K562 (cell line): Measurements from ENCODE around the gene ALG11. TPM values are rescaled to one million over a fixed set of nuclear protein-coding genes. Genes with fewer than 3 reads are reported as not detected.

Experiments
- CBFA2T2 ChIP-seq: fragments of 450-650 bp; conservative IDR thresholded peaks from 2 replicates; pipeline ENCODE4 v1.6.1; 2017; ENCODE audit warnings: mild to moderate bottlenecking
- DNMT1 ChIP-seq: fragments of 450-650 bp; IDR thresholded peaks from 2 replicates; pipeline ENCODE4 v1.6.1; 2016; ENCODE audit warnings: antibody characterized with exemption, mild to moderate bottlenecking
- HNRNPH1 ChIP-seq: fragments of 200-400 bp; formaldehyde crosslinking; optimal IDR thresholded peaks from 2 replicates; pipeline ENCODE3; 2017; ENCODE audit warnings: low read depth, mild to moderate bottlenecking, low read length, moderate library complexity
- MAX ChIP-seq: sonication (generic); formaldehyde crosslinking; IDR thresholded peaks from 2 replicates; pipeline ENCODE4 v1.9.0; 2022; ENCODE audit warnings: mild to moderate bottlenecking, missing genetic modification reagents
- NKRF ChIP-seq: fragments of 450-650 bp; IDR thresholded peaks from 2 replicates; pipeline ENCODE4 v1.6.1; 2016; ENCODE audit warnings: borderline replicate concordance
- RHOXF2B ChIP-seq: fragments of 250-450 bp; sonication (Bioruptor Pico); conservative IDR thresholded peaks from 2 replicates; pipeline ENCODE4 v1.5.1; 2021
- SMARCA4 ChIP-seq: fragments of 450-650 bp; IDR thresholded peaks from 2 replicates; pipeline ENCODE4 v1.6.1; 2016
- SMARCA5 ChIP-seq: fragments of 450-650 bp; IDR thresholded peaks from 2 replicates; pipeline ENCODE4 v1.6.1; 2016
- TBL1XR1 ChIP-seq, 2 experiments: IDR thresholded peaks; 2 replicates each; pipeline ENCODE4 v1.6.1; 2012; ENCODE audit warnings: improper control_type of control experiment in 2 of 2, low read length in 2 of 2, mild to moderate bottlenecking in 1 of 2
- ZBTB17 ChIP-seq: fragments of 450-650 bp; formaldehyde crosslinking; IDR thresholded peaks from 2 replicates; pipeline ENCODE4 v1.4.0; 2020; ENCODE audit warnings: mild to moderate bottlenecking
- ZNF407 ChIP-seq: fragments of 450-650 bp; IDR thresholded peaks from 2 replicates; pipeline ENCODE4 v1.6.1; 2016; ENCODE audit warnings: low read depth
- polyA plus RNA-seq, 8 experiments: library from polyadenylated mRNA; depleted of rRNA in 4 of 8; stranded (reverse) in 5 of 8; unstranded in 3 of 8; fragments of >200 nt; fragmentation: Nextera tagmentation in 2 of 8; fragmentation: Illumina TruSeq in 1 of 8; extraction: Ambion mirVana in 2 of 8; extraction: Trizol in 1 of 8; gene quantifications; 2 replicates each; pipeline versions ENCODE4 v1.2.1 to v1.2.3, GENCODE V29; 2011 to 2014; ENCODE audit warnings: inconsistent platforms in 1 of 8, missing spikeins in 1 of 8
- total RNA-seq, 7 experiments: library from RNA; depleted of rRNA in 6 of 7; stranded (reverse); fragments of >200 nt in 6 of 7; fragmentation: Illumina TruSeq in 2 of 7; extraction: Trizol in 2 of 7; gene quantifications; 2 replicates each; pipeline versions ENCODE4 v1.2.1 to v1.2.3, GENCODE V29; 2011 to 2021; ENCODE audit warnings: low replicate concordance in 1 of 7
- TF ChIP-seq, protein P1 (sequence below): sonication (generic); formaldehyde crosslinking; IDR thresholded peaks from 2 replicates; pipeline ENCODE4 v1.8.0; 2022; ENCODE audit warnings: missing genetic modification reagents, mild to moderate bottlenecking, borderline replicate concordance
- TF ChIP-seq, protein P2 (sequence below): fragments of 250-450 bp; sonication (Bioruptor Pico); IDR thresholded peaks from 2 replicates; pipeline ENCODE4 v1.6.1; 2021; ENCODE audit warnings: mild to moderate bottlenecking
- TF ChIP-seq, protein P3 (sequence below), 2 experiments: fragments of 450-650 bp; conservative IDR thresholded peaks; 2 replicates each; pipeline ENCODE4 v1.6.1; 2017; ENCODE audit warnings: mild to moderate bottlenecking in 2 of 2, moderate library complexity in 2 of 2

The ALG11 gene
- total and polyA plus RNA-seq, 9 of the 15 experiments (the other 6 are each of a cell fraction or from before 2014, with no cell fraction given), result 7.3 to 19.2 (median 16.3) TPM

DNA sequence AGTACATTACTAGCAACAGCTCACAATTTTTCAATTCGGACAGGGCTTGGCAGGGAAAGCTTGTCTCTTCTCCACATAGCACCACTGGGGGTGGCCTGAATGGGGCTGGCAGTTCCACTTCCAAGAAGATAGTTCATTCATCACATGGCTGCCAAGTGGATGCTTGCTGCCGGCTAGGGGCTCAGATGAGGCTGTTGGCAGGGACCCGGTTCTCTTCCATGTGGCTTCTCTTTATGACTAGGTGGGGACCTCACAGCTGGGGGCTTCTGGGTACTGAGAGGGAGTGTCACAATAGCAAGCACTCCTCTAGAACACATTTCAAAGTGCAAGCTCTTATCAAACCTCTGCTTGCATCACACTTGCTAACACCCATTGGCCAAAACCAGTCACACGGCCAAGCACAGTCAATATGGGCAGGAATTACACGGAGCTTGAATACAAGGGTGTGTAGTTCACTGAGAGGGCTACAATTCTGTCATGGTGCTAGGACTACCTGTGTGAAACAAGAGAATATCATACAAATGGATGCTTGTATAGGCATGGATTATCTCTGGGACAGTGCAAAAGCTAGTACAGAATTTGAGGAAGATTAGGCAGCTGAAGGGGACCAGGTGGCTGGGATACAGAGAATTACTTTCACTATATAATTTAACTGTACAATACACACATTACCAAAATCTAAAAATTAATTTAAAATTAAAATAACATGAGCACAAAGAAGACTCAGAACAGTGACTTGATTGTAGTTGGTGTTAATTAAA, 33.2 kb upstream of the ALG11 start (continued):
- TF ChIP-seq NKRF (no peak), ZNF407 (no peak), TBL1XR1 (IDR thresholded peaks at IDR 0.05; ENCODE audit: low read length in 2 of 2) (no peak), RHOXF2B (no peak), MAX (CRISPR knock-in tag) (no peak), ZBTB17 (CRISPR knock-in tag) (no peak), SMARCA5 (no peak), SMARCA4 (0 out of 2 replicates have a peak, but pooled peaks have one; percentile 18), CBFA2T2 (peak; percentile 31; the same call in 1 of the 2 replicates), DNMT1 (no peak), HNRNPH1 (no peak)
- TF ChIP-seq, protein P1, sequence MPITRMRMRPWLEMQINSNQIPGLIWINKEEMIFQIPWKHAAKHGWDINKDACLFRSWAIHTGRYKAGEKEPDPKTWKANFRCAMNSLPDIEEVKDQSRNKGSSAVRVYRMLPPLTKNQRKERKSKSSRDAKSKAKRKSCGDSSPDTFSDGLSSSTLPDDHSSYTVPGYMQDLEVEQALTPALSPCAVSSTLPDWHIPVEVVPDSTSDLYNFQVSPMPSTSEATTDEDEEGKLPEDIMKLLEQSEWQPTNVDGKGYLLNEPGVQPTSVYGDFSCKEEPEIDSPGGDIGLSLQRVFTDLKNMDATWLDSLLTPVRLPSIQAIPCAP (CRISPR knock-in tag), result no peak
- TF ChIP-seq, protein P2, sequence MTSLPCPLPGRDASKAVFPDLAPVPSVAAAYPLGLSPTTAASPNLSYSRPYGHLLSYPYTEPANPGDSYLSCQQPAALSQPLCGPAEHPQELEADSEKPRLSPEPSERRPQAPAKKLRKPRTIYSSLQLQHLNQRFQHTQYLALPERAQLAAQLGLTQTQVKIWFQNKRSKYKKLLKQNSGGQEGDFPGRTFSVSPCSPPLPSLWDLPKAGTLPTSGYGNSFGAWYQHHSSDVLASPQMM (CRISPR knock-in tag), result no peak
- TF ChIP-seq, protein P3, sequence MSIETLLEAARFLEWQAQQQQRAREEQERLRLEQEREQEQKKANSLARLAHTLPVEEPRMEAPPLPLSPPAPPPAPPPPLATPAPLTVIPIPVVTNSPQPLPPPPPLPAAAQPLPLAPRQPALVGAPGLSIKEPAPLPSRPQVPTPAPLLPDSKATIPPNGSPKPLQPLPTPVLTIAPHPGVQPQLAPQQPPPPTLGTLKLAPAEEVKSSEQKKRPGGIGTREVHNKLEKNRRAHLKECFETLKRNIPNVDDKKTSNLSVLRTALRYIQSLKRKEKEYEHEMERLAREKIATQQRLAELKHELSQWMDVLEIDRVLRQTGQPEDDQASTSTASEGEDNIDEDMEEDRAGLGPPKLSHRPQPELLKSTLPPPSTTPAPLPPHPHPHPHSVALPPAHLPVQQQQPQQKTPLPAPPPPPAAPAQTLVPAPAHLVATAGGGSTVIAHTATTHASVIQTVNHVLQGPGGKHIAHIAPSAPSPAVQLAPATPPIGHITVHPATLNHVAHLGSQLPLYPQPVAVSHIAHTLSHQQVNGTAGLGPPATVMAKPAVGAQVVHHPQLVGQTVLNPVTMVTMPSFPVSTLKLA (conservative IDR thresholded peaks at IDR 0.05), result peak in 1 of 2 experiments; percentile 54; a peak in 2 of 4 replicates
